ENCODE results near the gene N4BP2. TPM values are rescaled to one million over a fixed set of nuclear protein-coding genes. Genes with fewer than 3 reads are reported as not detected.
"Not testable (repeated sequence)": the region's sequence is repeated elsewhere in the genome, so short reads cannot be mapped to it uniquely, and the experiment has no call there.

N4BP2 gene
- total RNA-seq, 1 donor from 2014 or later, result 6.2 TPM

DNA sequence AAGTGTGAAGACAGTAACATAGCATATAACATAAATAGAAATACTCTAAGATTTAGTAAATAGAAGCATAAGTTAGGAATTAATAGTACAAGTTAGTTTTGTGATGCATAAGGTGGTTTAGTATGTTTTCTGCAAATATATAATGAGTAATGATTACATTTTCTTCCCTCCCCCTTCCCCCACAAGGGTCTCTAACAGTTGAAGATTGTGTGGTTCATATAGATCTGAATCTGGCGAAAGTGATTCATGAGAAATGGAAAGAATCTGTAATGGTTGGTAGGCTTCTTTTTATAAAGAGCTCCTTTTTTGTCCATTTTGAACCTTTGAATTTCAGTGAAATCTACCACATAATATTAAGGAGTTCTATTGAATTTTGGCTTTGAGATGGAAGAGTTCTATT, 66.3 kb downstream of the N4BP2 start:
- CTCF ChIA-PET, result no interaction called here
- H3K4me3 Mint-ChIP-seq, result no peak overlapping the region
- intact Hi-C loops (cut with micrococcal nuclease), result no loop called here
- H3K9me3 Mint-ChIP-seq, result no peaks in the 10 kb centered on the region
- POLR2A ChIA-PET, result no interaction called here
- H3K27me3 Mint-ChIP-seq, result no peaks in the 10 kb centered on the region
- TF ChIP-seq, protein P1, sequence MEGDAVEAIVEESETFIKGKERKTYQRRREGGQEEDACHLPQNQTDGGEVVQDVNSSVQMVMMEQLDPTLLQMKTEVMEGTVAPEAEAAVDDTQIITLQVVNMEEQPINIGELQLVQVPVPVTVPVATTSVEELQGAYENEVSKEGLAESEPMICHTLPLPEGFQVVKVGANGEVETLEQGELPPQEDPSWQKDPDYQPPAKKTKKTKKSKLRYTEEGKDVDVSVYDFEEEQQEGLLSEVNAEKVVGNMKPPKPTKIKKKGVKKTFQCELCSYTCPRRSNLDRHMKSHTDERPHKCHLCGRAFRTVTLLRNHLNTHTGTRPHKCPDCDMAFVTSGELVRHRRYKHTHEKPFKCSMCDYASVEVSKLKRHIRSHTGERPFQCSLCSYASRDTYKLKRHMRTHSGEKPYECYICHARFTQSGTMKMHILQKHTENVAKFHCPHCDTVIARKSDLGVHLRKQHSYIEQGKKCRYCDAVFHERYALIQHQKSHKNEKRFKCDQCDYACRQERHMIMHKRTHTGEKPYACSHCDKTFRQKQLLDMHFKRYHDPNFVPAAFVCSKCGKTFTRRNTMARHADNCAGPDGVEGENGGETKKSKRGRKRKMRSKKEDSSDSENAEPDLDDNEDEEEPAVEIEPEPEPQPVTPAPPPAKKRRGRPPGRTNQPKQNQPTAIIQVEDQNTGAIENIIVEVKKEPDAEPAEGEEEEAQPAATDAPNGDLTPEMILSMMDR (IDR thresholded peaks at IDR 0.05), result no peak
- no peak for DNase-seq
- H3K4me1 Mint-ChIP-seq, result peaks cover 6% of the 10 kb centered on the region
- H3K36me3 Mint-ChIP-seq (ENCODE audit: low read depth), result peaks cover 14% of the 10 kb centered on the region
- no peak for ATAC-seq (ENCODE audit: low read depth)
- H3K27ac Mint-ChIP-seq, result no peak overlapping the region

DNA sequence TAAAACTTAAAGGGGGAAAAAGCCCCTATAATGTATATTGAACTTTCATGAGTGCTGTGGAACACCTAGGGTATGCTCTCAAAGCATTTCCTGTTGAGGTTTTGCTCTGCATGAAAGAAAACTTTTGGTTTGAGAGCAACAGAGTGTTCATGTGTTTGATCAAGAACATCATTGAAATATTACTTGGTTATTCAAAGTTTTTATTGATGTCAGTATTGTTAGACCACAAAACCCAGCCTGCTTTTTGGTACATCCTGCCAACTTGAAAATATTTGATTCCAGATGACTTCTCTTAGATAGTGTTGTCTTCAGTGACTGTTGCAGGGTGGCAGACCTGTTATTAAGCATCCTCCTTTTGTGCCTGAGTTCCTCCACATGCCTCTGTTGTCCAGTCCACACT, 68.0 kb downstream of the N4BP2 start:
- ChIA-PET CTCF (no interaction called here), POLR2A (no interaction called here)
- ATAC-seq (ENCODE audit: low read depth) (no peak), DNase-seq (no peak)
- Mint-ChIP-seq H3K27me3 (no peaks in the 10 kb centered on the region), H3K4me3 (no peak overlapping the region), H3K9me3 (no peaks in the 10 kb centered on the region), H3K36me3 (ENCODE audit: low read depth) (peaks cover 8% of the 10 kb centered on the region), H3K4me1 (peaks cover 6% of the 10 kb centered on the region), H3K27ac (no peak overlapping the region)
- intact Hi-C loops (cut with micrococcal nuclease), result no loop called here
- TF ChIP-seq, protein P1 (IDR thresholded peaks at IDR 0.05), result no peak

DNA sequence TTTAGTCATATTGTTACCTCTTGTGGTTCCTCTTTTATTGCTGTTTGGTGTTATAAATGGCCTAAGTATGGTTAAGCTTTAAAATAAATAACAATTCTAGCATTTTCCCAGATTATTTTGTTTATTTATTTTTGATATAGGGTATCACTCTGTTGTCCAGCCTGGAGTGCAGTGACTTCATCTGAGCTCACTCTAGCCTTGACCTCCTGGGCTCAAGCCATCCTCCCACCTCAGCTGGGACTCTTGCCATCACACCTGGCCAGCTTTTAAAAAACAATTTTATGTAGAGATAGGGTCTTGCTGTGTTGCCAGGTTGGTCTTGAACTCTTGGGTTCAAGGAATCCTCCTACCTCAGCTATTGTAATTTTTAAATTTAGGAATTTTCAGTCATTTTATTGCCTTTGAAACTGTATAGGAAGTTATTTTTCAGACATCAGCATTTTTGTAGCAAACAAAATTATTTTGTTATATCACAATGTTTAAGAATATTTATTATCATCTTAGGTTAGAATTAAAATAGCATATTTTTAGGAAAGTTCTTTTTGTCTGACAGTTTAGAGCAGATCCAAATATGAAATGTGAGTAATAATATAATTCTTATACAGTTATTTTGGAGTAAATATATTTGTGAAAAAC, 73.9 kb downstream of the N4BP2 start:
- H3K36me3 Mint-ChIP-seq (ENCODE audit: low read depth), result peaks cover 4% of the 10 kb centered on the region
- DNase-seq (no peak), ATAC-seq (ENCODE audit: low read depth) (no peak)
- H3K27ac Mint-ChIP-seq, result no peak overlapping the region
- no peaks in the 10 kb centered on the region for H3K9me3 Mint-ChIP-seq
- H3K4me3 Mint-ChIP-seq, result no peak overlapping the region
- POLR2A ChIA-PET, result no interaction called here
- no peaks in the 10 kb centered on the region for H3K27me3 Mint-ChIP-seq
- no peaks in the 10 kb centered on the region for H3K4me1 Mint-ChIP-seq
- TF ChIP-seq, protein P1 (IDR thresholded peaks at IDR 0.05), result no peak
- CTCF ChIA-PET, result interaction anchor here (1.0 to 1.8 kb wide), 2 partner anchors 15 to 187 kb away, joined by 4 read pairs; no protein-coding TSS in a partner anchor
- intact Hi-C loops (cut with micrococcal nuclease), result no loop called here

DNA sequence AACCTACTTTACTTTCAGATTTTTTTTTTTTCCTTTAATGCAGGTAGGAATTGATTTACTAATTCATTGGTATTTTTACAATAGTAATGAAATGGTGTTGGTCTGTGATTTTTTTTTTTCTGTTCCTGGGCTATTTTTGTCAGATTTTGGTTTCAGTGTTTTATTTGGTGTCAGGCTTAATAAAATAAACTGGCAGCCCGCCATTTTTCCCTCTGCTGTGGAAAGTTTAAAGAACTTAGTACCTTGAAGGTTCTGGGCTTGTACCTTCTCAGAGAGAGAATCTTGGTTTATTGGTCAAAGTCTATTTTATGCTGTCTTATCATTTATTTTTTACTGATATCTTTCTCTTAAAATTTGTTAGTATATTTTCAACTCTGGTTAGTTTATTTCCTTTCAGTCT, 76.2 kb downstream of the N4BP2 start:
- no peaks in the 10 kb centered on the region for H3K9me3 Mint-ChIP-seq
- CTCF ChIA-PET, result interaction anchor here (0.5 to 0.9 kb wide), 2 partner anchors 24 to 119 kb away, joined by 3 read pairs; no protein-coding TSS in a partner anchor
- POLR2A ChIA-PET, result no interaction called here
- no peak for DNase-seq
- no peak for ATAC-seq (ENCODE audit: low read depth)
- no peaks in the 10 kb centered on the region for H3K4me1 Mint-ChIP-seq
- peaks cover 14% of the 10 kb centered on the region for H3K36me3 Mint-ChIP-seq (ENCODE audit: low read depth)
- intact Hi-C loops (cut with micrococcal nuclease), result no loop called here
- TF ChIP-seq, protein P1 (IDR thresholded peaks at IDR 0.05), result no peak
- H3K27ac Mint-ChIP-seq, result no peak overlapping the region
- H3K27me3 Mint-ChIP-seq, result no peaks in the 10 kb centered on the region
- H3K4me3 Mint-ChIP-seq, result no peak overlapping the region

DNA sequence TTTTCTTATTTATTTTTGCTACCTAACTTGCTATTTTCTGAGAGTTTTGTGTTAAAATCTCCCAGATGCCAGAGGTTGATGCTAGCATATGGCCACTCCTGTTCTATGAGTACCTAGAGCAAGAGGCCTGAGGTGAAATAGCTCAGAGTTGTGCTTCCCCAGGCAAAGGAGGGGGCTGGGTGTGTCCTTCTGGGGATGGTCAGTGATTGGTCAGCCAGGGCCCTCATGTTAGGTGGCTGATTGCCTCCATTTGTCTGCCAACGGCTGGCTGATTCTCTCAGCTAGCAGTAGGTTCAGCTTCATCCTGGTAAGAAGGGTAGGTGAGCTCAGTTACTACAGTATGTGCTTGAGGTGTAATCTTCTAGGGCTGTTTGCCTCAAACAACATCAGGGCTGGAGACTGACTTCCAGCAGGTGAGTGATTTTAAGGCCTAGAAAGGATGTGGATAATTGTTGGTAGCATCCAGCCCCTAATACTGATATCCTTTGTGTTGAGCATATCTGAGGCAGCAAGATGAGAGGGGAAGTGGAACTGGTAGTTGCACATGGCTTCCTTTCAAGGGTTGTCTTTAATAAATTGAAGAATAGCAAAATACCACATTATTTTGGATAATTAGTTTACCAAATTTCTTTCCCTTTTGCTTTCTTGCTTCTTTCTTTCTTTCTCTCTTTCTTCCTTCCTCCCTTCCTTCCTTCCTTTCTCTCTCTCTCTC, 77.7 kb downstream of the N4BP2 start:
- Mint-ChIP-seq H3K27ac (no peak overlapping the region), H3K9me3 (no peaks in the 10 kb centered on the region)

DNA sequence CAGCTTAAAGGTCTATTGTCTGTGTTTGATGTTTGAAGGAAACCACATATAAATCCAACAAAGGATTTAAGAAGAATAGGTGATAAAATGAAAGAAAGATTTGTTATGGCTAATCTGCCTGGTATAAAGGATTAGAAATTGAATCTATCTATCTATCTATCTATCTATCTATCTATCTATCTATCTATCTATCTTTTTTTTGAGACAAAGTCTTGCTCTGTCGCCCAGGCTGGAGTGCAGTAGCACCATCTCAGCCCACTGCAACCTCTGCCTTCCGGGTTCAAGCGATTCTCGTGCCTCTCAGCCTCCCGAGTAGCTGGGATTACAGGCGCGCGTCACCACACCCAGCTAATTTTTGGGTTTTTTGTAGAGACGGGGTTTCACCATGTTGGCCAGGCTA, 79.6 kb downstream of the N4BP2 start:
- H3K36me3 Mint-ChIP-seq (ENCODE audit: low read depth), result peaks cover 17% of the 10 kb centered on the region
- intact Hi-C loops (cut with micrococcal nuclease); POLR2A ChIA-PET; H3K9me3 Mint-ChIP-seq; H3K27me3 Mint-ChIP-seq; H3K27ac Mint-ChIP-seq; H3K4me3 Mint-ChIP-seq; H3K4me1 Mint-ChIP-seq; DNase-seq; ATAC-seq (ENCODE audit: low read depth): not testable (repeated sequence)
- CTCF ChIA-PET, result interaction anchor here (1.1 kb wide), 1 partner anchor 190 kb away, joined by 3 read pairs; no protein-coding TSS in a partner anchor

More for the DNA sequence above, 77.7 kb downstream of the N4BP2 start:
- ChIA-PET POLR2A (no interaction called here), CTCF (no interaction called here)
- intact Hi-C loops (cut with micrococcal nuclease), result no loop called here
- ATAC-seq (ENCODE audit: low read depth), result no peak
- no peak for DNase-seq
- TF ChIP-seq, protein P1 (IDR thresholded peaks at IDR 0.05), result no peak
- no peak overlapping the region for H3K4me3 Mint-ChIP-seq
- H3K36me3 Mint-ChIP-seq (ENCODE audit: low read depth), result peaks cover 19% of the 10 kb centered on the region
- H3K4me1 Mint-ChIP-seq, result no peaks in the 10 kb centered on the region
- H3K27me3 Mint-ChIP-seq, result no peaks in the 10 kb centered on the region
